ENCODE results near the gene HPN. TPM values are rescaled to one million over a fixed set of nuclear protein-coding genes. Genes with fewer than 3 reads are reported as not detected.

HPN gene
- total and polyA plus RNA-seq, 2 of the 13 experiments (the other 11 are each of a cell fraction or from before 2014, with no cell fraction given): 46.7 to 261 TPM

DNA sequence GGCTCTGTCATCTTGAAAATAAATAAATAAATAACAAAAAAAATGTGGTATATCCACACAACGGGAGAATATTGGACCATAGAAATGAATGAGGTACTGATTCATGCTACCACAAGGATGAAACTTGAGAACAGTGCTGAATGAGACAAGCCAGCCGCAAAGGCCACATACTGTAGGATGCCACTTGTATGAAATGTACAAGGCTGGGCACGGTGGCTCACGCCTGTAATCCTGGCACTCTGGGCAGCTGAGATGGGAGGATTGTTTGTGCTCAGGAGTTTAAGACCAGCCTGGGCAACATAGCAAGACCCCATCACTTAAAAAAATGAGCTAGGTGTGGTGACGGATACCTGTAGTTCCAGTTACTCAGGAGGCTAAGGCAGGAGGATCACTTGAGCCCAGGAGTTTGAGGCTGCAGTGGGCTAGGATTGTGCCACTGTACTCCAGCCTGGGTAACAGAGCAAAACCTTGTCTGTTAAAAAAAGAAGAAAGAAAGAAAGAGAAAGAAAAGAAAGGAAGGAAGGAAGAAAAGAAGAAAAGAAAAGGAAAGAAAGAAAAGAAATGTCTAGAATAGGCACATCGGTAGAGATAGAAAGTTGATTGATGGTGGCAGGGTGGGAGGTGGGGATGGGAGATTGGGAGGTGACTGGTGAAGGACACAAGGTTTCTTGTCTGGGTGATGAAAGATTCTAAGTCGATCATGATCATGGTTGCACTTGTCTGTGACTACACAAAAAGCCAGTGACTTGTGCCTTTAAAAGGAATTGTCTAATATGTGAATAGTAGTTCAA, 20.3 kb downstream of the HPN start:
- ATAC-seq (no peak), DNase-seq (ENCODE audit: low spot score) (no peak), FAIRE-seq (peak; percentile 12)
- no peaks in the 10 kb centered on the region for H3K9me3 ChIP-seq (ENCODE audit: low read length)
- ChIA-PET POLR2A (no interaction called here), CTCF (ENCODE audit: low intra/inter-chr PET ratio, low total read pairs) (no interaction called here)
- in situ Hi-C loops (cut with HindIII; ENCODE audit: extremely low pct_ligation_motif_present, low pct_unique_long_range_greater_than_20kb) (no loop called here), intact Hi-C loops (cut with micrococcal nuclease; ENCODE audit: unreplicated experiment) (no loop called here)
- BruUV-seq (replicated peaks): no TSS peak
- H2AFZ ChIP-seq (ENCODE audit: low read length): no peak overlapping the region
- no peaks in the 10 kb centered on the region for H3K27me3 ChIP-seq (ENCODE audit: control insufficient read depth in 1 of 2, insufficient read depth in 2 of 2, low read length in 2 of 2)
- peaks cover 3% of the 10 kb centered on the region in 2 experiments; a peak in 1 of 5 replicates for H3K36me3 ChIP-seq (replicated peaks in 1 of 2; ENCODE audit: control insufficient read depth in 1 of 2, insufficient read depth in 2 of 2, low read length in 2 of 2)
- WGBS (ENCODE audit: low lambda C conversion rate): 95% methylated on average over 7 of the region's 7 CpGs
- H3K79me2 ChIP-seq (ENCODE audit: insufficient read depth, low read length): no peaks in the 10 kb centered on the region
- H3K27ac ChIP-seq (ENCODE audit: extremely low read length, insufficient read depth, low read length): no peak overlapping the region
- no peak overlapping the region for H3K4me2 ChIP-seq (ENCODE audit: low read depth, low read length)
- TF ChIP-seq MEIS1 (CRISPR knock-in tag; IDR thresholded peaks at IDR 0.05; ENCODE audit: borderline replicate concordance): no peak
- no peak for TF ChIP-seq NR2F2 (IDR thresholded peaks at IDR 0.05; ENCODE audit: borderline replicate concordance, low read depth)
- TF ChIP-seq ZNF543 (CRISPR knock-in tag; IDR thresholded peaks at IDR 0.05): no peak
- no peak for TF ChIP-seq ZNF260 (CRISPR knock-in tag; IDR thresholded peaks at IDR 0.05; ENCODE audit: borderline replicate concordance, low read depth)
- TF ChIP-seq POLR2AphosphoS5 (IDR thresholded peaks at IDR 0.05; ENCODE audit: low read depth, low read length): peak; percentile 33; the same call in 1 of the 2 replicates
- TF ChIP-seq ZNF121 (CRISPR knock-in tag; IDR thresholded peaks at IDR 0.05): peak; percentile 92
- peak; percentile 15; the same call in 1 of the 2 replicates for TF ChIP-seq POLR2G (IDR thresholded peaks at IDR 0.05; ENCODE audit: low read depth, low read length)
- TF ChIP-seq CENPX (CRISPR knock-in tag; IDR thresholded peaks at IDR 0.05): no peak
- no peak for TF ChIP-seq ZFY (CRISPR knock-in tag; IDR thresholded peaks at IDR 0.05)
- no peak for TF ChIP-seq YEATS4 (CRISPR knock-in tag; IDR thresholded peaks at IDR 0.05; ENCODE audit: borderline replicate concordance)
- TF ChIP-seq NPAS2 (CRISPR knock-in tag; IDR thresholded peaks at IDR 0.05; ENCODE audit: borderline replicate concordance): no peak
- H3K4me1 ChIP-seq (ENCODE audit: insufficient read depth, low read length): peaks cover 7% of the 10 kb centered on the region
- H4K20me1 ChIP-seq (ENCODE audit: insufficient read depth, low read length): peaks cover 5% of the 10 kb centered on the region; the same call in 1 of the 2 replicates
- no peak overlapping the region for H3K4me3 ChIP-seq (replicated peaks in 1 of 3; ENCODE audit: insufficient read depth in 1 of 3, low read depth in 2 of 3, low read length in 3 of 3)
- H3K9ac ChIP-seq (ENCODE audit: insufficient read depth, low read depth, low read length): no peak overlapping the region
